Measurements from ENCODE around the gene ZXDA.
"Not testable (repeated sequence)": the region's sequence is repeated elsewhere in the genome, so short reads cannot be mapped to it uniquely, and the experiment has no call there.

The ZXDA gene

GRCh38 chrX:57910287-57910912 lies at the start of gene ZXDA:
Gene ZXDA, minus strand, starts transcription at chrX:57910458. Its CDS starts 38 bp downstream, at chrX:57910420.
- not testable (repeated sequence) for DNase-seq (ENCODE audit: low read depth)

DNA sequence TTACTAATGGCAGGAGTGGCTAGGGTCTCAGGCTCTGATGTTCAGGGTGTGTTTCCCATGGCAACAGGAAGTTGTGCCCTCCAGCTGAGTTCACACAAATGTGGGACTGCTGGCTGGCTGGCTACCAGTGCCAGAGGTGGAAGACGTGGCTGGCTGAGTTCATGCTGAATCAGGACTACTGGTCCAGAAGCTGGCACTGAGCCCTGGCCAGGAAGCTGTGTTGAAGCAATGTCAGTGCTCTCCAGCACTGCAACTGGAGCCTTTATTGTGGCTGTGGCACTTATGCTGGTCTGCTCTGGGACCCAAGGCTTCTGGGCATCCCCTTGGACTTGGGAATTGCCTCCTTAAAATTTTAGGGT lies 42.0 kb upstream of the ZXDA start:
- DNase-seq (ENCODE audit: low read depth): no peak

DNA sequence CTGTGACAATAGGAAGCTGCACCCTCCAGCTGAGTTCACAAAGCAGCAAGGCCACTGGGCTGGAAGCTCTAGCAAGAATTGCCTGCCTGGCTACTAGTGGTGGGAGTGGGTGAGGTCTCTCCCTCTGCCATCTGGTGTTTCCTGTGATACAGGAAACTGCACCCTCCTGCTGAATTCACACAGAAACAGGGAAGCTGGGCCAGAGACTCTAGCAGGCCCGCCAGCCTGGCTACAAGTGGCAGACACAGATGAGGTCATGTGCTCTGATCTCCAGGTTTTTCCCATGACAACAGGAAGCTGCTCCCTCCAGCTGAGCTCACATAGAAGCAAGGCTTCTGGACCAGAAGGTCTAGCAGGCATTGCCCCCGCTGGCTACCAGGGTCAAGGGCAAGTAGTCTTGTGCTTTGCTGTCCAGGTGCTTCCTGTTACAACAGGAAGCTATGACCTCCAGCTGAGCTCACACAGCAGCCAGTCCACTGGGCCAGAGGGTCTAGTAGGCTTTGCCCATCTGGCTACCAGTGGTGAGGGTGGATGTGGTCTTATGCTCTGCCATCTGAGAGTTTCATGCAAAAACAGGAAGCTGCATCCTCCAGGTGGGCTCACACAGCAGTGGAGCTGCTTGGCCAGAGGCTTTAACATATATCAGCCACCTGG lies 41.5 kb upstream of the ZXDA start:
- DNase-seq (ENCODE audit: low read depth): no peak

DNA sequence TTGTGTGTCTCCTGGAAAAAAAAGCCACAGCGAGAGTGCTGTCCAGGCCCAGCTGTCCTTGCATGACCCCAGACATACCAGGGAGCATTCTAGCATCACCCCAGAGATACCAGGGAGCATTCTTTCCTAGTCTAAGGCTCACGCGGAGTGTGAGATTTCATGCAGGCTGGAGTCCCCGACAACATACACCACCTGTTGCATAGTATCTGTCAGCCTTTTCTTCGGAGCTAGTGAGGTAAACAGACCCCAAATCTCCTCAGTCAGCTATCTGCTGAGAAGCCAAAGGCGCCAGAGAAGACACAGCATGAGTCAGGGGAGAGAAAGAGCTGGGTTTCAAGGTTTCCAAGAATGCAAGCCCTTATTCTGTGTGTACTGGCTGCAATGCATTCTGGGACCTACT lies 23.1 kb upstream of the ZXDA start:
- DNase-seq (ENCODE audit: low read depth): no peak

GRCh38 chrX:57932266-57932665 lies 22.0 kb upstream of the ZXDA start:
- no peak for DNase-seq (ENCODE audit: low read depth)

GRCh38 chrX:57930051-57930450 lies 19.8 kb upstream of the ZXDA start:
- no peak for DNase-seq (ENCODE audit: low read depth)

DNA sequence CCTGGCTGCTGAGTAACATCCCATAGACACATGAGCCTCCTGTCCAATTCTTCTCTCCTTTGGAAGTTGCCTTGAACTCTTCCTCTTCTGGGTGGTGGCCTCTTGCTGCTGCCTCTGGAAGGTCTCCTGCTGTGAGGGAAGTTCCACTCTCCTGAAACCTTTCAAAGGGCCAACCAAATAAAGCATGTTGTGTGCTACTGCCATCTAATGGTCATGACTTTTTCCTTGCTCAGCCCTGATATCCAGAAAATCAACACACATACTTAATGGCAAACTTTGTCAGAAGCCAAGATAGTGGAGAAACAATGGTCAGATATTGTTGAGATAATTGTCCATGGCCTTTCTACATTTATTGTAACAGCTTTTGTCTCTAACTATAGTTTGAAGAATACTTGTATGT lies 19.1 kb upstream of the ZXDA start:
- no peak for DNase-seq (ENCODE audit: low read depth)

DNA sequence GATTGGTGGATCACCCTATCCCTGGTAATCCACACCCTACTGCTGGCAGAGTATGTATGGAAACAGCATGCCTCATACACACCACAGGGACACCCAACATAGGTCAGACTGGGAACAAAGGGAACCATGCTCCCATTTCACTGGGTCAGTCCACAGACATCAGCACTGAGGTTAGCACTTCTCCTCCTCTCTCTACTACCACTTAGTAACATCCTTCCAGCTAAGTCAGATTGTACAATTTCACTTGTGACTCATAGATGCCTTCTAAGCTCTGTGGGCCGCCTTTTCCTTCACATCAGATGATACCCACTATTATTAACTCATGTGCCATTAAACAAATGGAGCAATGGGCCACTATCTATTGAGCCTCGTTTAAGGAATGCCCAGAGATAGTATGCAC lies 15.5 kb upstream of the ZXDA start:
- DNase-seq (ENCODE audit: low read depth): no peak

DNA sequence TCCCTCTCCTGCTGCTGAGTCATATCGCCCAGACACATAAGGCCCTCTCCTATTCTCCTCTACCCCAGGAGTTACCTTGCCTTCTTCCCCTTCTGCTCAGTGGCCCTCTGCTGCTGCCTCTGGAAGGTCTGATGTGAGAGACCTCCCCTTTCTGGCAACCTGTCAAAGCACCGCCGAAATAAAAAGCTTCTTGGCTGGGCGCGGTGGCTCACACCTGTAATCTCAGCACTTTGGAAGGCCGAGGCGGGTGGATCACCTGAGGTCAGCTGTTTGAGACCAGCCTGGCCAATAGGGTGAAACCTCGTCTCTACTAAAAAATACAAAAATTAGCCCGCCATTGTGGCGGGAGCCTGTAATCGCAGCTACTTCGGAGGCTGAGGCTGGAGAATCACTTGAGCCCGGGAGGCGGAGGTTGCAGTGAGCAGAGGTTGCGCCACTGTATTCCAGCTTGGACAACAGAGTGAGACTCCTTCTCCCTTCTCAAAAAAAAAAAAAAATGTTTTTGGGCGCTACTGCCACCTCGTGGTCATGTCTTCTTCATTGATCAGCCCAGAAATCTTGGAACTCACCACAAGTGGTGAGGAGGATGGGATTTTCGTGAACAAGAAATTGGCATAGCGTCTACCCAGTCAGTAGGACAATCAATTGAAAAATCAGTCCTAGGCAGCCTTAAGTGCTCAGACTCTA lies 8.6 kb upstream of the ZXDA start:
- no peak for DNase-seq (ENCODE audit: low read depth)

- no peak for DNase-seq (ENCODE audit: low read depth)
Observed at GRCh38 chrX:57915680-57916079, 5.4 kb upstream of the ZXDA start.

GRCh38 chrX:57909595-57910286 lies 517 bp downstream of the ZXDA start:
- DNase-seq (ENCODE audit: low read depth): not testable (repeated sequence)

GRCh38 chrX:57908972-57909594 lies 1.2 kb downstream of the ZXDA start:
- DNase-seq (ENCODE audit: low read depth): not testable (repeated sequence)

DNA sequence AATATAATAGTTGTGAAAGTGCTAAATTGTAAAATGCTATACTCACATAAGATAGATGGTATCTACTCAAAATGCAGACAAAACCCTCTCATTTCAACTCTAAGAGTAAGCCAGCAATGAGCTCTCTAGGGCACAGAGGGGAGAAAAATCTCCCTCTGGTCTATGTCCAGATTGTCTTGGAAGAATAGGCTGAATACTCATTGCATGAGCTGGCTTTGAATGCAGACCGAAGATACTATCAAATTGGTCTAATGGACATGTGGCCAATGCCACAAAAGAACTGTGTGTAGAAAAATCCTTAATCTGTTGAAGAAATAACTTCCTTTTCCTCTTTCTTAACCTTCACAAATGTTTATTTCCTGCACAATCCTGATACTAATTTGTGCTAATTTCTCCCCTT lies 3.5 kb downstream of the ZXDA start:
- DNase-seq (ENCODE audit: low read depth): peak; percentile 38

DNA sequence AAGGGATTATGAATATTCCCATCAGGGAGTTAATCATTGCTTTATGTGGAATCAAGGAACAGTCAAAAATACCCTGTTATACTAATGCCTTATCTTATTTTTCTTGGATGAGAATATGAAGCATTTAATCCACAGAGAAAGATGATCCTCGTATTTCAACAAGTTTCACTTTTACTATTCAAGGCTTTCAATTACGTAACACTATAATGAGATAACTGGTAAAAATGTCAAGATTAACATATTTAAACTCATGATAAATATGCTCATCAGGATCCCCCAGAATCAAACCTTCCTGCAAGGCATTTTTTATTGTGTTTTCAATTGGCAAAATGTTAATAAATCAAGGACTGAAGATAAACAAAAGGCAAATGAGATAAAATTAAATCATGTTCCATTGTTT lies 5.1 kb downstream of the ZXDA start:
- no peak for DNase-seq (ENCODE audit: low read depth)

GRCh38 chrX:57904176-57904880 lies 5.9 kb downstream of the ZXDA start:
- no peak for DNase-seq (ENCODE audit: low read depth)

DNA sequence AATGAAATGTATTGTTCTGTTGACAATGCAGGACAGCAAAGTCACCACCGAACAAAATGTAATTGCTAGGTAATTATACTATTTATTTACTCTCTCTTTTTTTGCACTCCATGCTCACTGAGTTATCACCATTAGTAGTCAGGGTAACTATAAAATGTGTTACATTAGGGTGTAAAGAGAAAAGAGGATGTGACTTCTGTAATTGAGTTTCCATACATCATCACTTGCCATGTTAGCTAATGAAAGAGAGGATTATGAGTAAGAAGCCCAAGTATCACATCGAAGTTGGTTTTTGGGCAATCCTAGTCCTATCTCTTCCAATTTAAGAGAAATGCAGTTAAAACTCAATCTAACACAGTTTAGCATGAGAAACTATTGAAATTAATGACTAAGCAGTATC lies 7.6 kb downstream of the ZXDA start:
- no peak for DNase-seq (ENCODE audit: low read depth)

DNA sequence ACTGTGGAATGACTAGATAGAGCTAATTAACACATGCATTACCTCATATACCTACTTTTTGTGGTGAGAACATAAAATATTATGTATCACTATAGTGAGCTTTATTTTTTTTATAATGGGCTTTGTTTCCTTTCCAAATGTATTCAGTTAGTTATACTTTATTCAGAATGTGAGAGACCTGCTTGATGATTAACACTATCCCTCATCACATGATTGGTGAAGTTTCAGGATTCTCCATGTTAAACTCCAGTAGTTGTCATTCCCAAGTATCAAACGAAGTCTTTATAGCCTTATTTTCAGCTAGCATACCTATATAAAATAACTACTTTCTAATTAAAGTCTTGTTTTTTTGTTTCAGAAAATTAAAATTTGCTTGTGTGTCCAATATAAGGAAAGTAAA lies 8.8 kb downstream of the ZXDA start:
- DNase-seq (ENCODE audit: low read depth): no peak

- DNase-seq (ENCODE audit: low read depth): no peak
Observed at GRCh38 chrX:57900975-57901374, 9.3 kb downstream of the ZXDA start.

DNA sequence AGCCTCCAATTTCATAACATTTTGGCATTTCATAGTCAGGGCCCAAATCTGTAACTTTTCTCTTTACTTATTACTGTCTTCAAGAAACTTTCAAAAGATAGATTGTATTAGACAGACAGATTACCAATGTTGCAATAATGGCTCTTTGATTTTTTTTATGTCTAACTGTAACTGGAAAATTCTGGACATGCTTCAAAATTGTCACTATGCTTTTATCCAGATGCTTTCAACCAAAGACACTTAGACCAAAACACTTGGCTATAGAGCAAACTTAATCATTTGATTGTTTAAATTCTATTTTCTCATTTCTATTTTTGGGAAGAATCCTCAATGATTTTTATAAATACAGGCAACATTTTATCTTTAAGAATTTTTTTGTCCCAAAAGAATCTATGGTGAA lies 10.4 kb downstream of the ZXDA start:
- no peak for DNase-seq (ENCODE audit: low read depth)

DNA sequence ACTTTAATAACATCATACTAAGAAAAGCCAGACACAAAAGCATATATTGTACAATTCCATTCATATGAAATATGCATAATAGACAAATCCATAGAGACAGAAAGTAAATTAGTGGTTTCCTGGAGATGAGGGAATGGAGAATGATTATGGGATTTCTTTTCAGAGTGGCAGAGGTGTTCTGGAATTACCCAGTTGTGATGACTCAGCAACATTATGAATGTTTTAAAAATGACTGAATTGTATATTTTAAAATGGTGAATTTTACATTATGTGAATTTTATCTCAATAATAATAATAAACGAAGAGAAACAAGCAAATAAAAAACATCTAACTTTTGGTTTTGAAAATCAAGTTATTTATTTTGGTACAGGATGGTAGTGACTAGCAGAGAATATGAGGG lies 11.2 kb downstream of the ZXDA start:
- DNase-seq (ENCODE audit: low read depth): no peak

GRCh38 chrX:57871463-57871862 lies 38.8 kb downstream of the ZXDA start:
- no peak for DNase-seq (ENCODE audit: low read depth)
